ENCODE data around the gene STMN3. TPM values are rescaled to one million over a fixed set of nuclear protein-coding genes. Genes with fewer than 3 reads are reported as not detected.

Gene STMN3
- total and polyA plus RNA-seq, 2 of the 8 experiments (the other 6 are each of a cell fraction or from before 2014, with no cell fraction given), result 51.5 to 63.1 TPM

DNA sequence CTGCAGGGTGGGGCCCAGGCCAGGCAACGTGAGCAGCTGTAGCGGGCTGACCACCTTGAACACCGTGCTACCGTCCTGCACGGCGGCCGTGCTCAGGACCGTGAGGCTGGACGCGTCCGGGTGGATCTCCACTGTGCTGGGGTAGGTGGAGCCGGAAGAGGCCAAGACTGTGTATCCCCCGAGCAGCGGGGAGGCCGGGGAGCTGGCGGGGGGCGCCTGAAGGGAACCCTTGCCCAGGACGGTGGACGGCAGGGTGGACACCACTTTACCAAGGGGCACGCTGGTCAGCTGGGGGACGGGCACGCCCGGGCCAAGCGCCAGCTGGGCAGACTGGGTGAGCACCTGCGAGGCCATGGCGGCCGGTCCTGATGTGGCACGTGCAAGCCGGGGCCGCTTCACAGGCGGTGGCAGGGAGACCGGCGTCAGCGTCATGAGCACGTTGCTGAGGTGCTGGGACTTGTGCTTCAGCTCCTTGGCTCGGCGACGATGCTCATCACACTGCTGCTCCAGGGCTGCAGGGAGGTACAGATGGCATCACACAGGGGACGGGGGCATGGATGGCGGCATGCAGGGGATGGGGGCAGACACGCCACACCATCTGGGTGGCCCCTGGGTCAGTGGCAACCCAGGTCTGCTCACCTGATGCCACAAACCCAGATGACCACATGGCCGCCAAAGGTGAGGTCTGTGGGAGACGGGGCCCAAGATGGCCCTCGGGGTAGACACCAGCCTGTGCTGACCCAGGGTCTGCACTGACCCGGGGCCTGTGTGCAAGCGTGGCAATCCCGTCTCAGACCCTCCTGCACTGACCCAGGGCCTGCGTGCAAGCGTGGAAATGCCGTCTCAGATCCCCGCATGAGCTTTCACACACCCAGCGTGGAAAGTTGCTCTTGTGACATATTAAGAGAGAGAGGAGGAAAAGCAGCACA, 62.7 kb downstream of the STMN3 start:
- CTCF ChIA-PET (ENCODE audit: partially characterized antibody), result interaction anchor here (1.4 to 1.5 kb wide), 2 partner anchors 9 to 21 kb away, joined by 3 to 4 read pairs; no protein-coding TSS in a partner anchor
- WGBS, 2 experiments (ENCODE audit: extremely low coverage in 1 of 2, insufficient coverage in 1 of 2, insufficient read length in 1 of 2, insufficient replicate concordance in 2 of 2, low coverage in 1 of 2, low lambda C conversion rate in 2 of 2, missing lambda C conversion rate in 1 of 2), result 95% methylated on average over 52 of the region's 52 CpGs; no CpG with 5 or more reads in 1 of the 2 experiments

More for the DNA sequence above, 62.7 kb downstream of the STMN3 start:
- Histone ChIP-seq H4K5ac (ENCODE audit: insufficient read length, low read depth, low read length) (no peak overlapping the region), H2BK15ac (ENCODE audit: low read length) (no peak overlapping the region), H4K8ac (ENCODE audit: extremely low read depth, insufficient read depth, low read length) (no peak overlapping the region; the same call in 1 of the 2 replicates), H3K9me3 (ENCODE audit: insufficient read depth in 2 of 2, low read depth in 1 of 2, low read length in 1 of 2) (no peaks in the 10 kb centered on the region), H4K91ac (replicated peaks; ENCODE audit: insufficient read length, low read length) (no peak overlapping the region), H4K20me1 (replicated peaks in 1 of 2; ENCODE audit: control insufficient read depth in 1 of 2, insufficient read depth in 2 of 2, low read length in 2 of 2) (peaks cover 0 to 12% of the 10 kb centered on the region in 2 experiments), H2BK120ac (replicated peaks; ENCODE audit: low read depth, low read length) (no peak overlapping the region), H2BK20ac (ENCODE audit: low read length) (no peak overlapping the region), H3K18ac (ENCODE audit: extremely low read depth, low read length) (no peak overlapping the region), H3K4me1 (replicated peaks in 1 of 4; ENCODE audit: control insufficient read depth in 3 of 4, insufficient read depth in 4 of 4, low read length in 3 of 4) (no peaks in the 10 kb centered on the region), H3K4me3 (ENCODE audit: extremely low read depth in 1 of 4, insufficient read depth in 2 of 4, low read depth in 3 of 4, low read length in 4 of 4) (no peak overlapping the region), H3K4ac (replicated peaks; ENCODE audit: insufficient read length, low read depth, low read length) (no peak overlapping the region), H3K4me2 (ENCODE audit: insufficient read depth in 1 of 2, low read depth in 2 of 2, low read length in 2 of 2) (no peak overlapping the region), H3K56ac (replicated peaks; ENCODE audit: insufficient read length, low read depth, low read length) (no peak overlapping the region), H2BK5ac (ENCODE audit: low read depth, low read length) (peak overlapping the region; percentile 71), H3K14ac (ENCODE audit: insufficient read length) (no peak overlapping the region), H3K36me3 (ENCODE audit: control insufficient read depth in 2 of 4, insufficient read depth in 4 of 4, low read length in 3 of 4) (peaks cover 0 to 18% (median 12%) of the 10 kb centered on the region in 4 experiments; a peak in 7 of 8 replicates), H3K79me2 (ENCODE audit: control insufficient read depth in 1 of 2, insufficient read depth in 2 of 2, low read length in 2 of 2) (no peaks in the 10 kb centered on the region), H3K27me3 (replicated peaks in 1 of 4; ENCODE audit: control insufficient read depth in 3 of 4, extremely low read depth in 1 of 4, insufficient read depth in 3 of 4, low read length in 3 of 4) (no peaks in the 10 kb centered on the region), H2AK5ac (ENCODE audit: low read depth, low read length) (no peak overlapping the region; the same call in 1 of the 2 replicates), H2BK12ac (ENCODE audit: low read depth, low read length) (no peak overlapping the region), H3K23me2 (ENCODE audit: low read depth, low read length) (no peaks in the 10 kb centered on the region), H3K9ac (replicated peaks in 1 of 4; ENCODE audit: extremely low read depth in 1 of 4, low read depth in 3 of 4, low read length in 3 of 4) (no peak overlapping the region), H3K23ac (ENCODE audit: insufficient read length) (no peak overlapping the region), H3K79me1 (ENCODE audit: low read depth, low read length) (no peaks in the 10 kb centered on the region), H3K27ac (ENCODE audit: low read depth, low read length) (no peak overlapping the region), H2AFZ (ENCODE audit: low read length) (no peak overlapping the region)
- FAIRE-seq (no peak), DNase-seq (ENCODE audit: low read depth in 1 of 2, low spot score in 2 of 2) (no peak)
- TF ChIP-seq NRF1 (IDR thresholded peaks at IDR 0.05; ENCODE audit: low read depth, low read length) (no peak), EZH2 (IDR thresholded peaks at IDR 0.05; ENCODE audit: low read depth, low read length, severe bottlenecking) (no peak), ZNF274 (IDR thresholded peaks at IDR 0.05; ENCODE audit: borderline replicate concordance, extremely low read depth, low read length) (no peak), ASH2L (IDR thresholded peaks at IDR 0.05; ENCODE audit: low read length) (no peak), TEAD4 (IDR thresholded peaks at IDR 0.05; ENCODE audit: low read depth, low read length) (no peak), RXRA (IDR thresholded peaks at IDR 0.05; ENCODE audit: insufficient read depth, low read depth, low read length) (no peak), GTF2F1 (IDR thresholded peaks at IDR 0.05; ENCODE audit: borderline replicate concordance, low read depth, low read length) (no peak)
- POLR2A ChIA-PET (ENCODE audit: partially characterized antibody), result interaction anchor here (1.0 kb wide), 1 partner anchor 70 kb away, joined by 3 read pairs; the partner anchor contains the start of gene PPDPF

Data from H1 (cell line).